Measurements from ENCODE around the gene TMEM72. TPM values are rescaled to one million over a fixed set of nuclear protein-coding genes. Genes with fewer than 3 reads are reported as not detected.

The TMEM72 gene
- total RNA-seq, 2 donors from 2014 or later = 14.5 to 17.6 TPM

- DNase-seq = no peak
- Histone ChIP-seq H3K4me3 (no peak overlapping the region), H3K9ac (ENCODE audit: low read depth in 2 of 2, low read length in 2 of 2) (no peak overlapping the region), H3K36me3 (no peaks in the 10 kb centered on the region), H3K4me1 (peaks cover 3% of the 10 kb centered on the region), H3K27ac (no peak overlapping the region), H3K27me3 (no peaks in the 10 kb centered on the region), H3K9me3 (no peaks in the 10 kb centered on the region)
- intact Hi-C loops (cut with DNase I) = loop anchor here (5.0 kb wide), 1 partner anchor 96 kb away; no protein-coding TSS in a partner anchor
- no peak for TF ChIP-seq CTCF (IDR thresholded peaks at IDR 0.05)
Observed at GRCh38 chr10:44972874-44973306, 61.8 kb downstream of the TMEM72 start.

GRCh38 chr10:44973323-44974081, 62.4 kb downstream of the TMEM72 start:
- peaks cover 3% of the 10 kb centered on the region for H3K4me1 ChIP-seq
- intact Hi-C loops (cut with DNase I) = loop anchor here (2.0 to 5.0 kb wide), 2 partner anchors 41 to 96 kb away; no protein-coding TSS in a partner anchor
- TF ChIP-seq CTCF (IDR thresholded peaks at IDR 0.05) = no peak
- H3K9ac ChIP-seq (ENCODE audit: low read depth in 2 of 2, low read length in 2 of 2) = peak overlapping the region in 1 of 2 donors; percentile 91
- H3K27ac ChIP-seq = no peak overlapping the region
- no peaks in the 10 kb centered on the region for H3K36me3 ChIP-seq
- H3K9me3 ChIP-seq = no peaks in the 10 kb centered on the region
- H3K27me3 ChIP-seq = no peaks in the 10 kb centered on the region
- no peak overlapping the region for H3K4me3 ChIP-seq
- no peak for DNase-seq

GRCh38 chr10:44974082-44974627, 63.0 kb downstream of the TMEM72 start:
- Histone ChIP-seq H3K9ac (ENCODE audit: low read depth in 2 of 2, low read length in 2 of 2) (peak overlapping the region; percentile 70 to 91), H3K27me3 (no peaks in the 10 kb centered on the region), H3K4me3 (peak overlapping the region; percentile 37), H3K36me3 (no peaks in the 10 kb centered on the region), H3K4me1 (peaks cover 8% of the 10 kb centered on the region), H3K27ac (peak overlapping the region; percentile 70), H3K9me3 (no peaks in the 10 kb centered on the region)
- no peak for TF ChIP-seq CTCF (IDR thresholded peaks at IDR 0.05)
- DNase-seq = no peak
- intact Hi-C loops (cut with DNase I) = loop anchor here (2.0 to 5.0 kb wide), 2 partner anchors 41 to 97 kb away; no protein-coding TSS in a partner anchor

- Histone ChIP-seq H3K4me1 (peaks cover 11% of the 10 kb centered on the region), H3K27me3 (no peaks in the 10 kb centered on the region), H3K27ac (peak overlapping the region; percentile 70), H3K9ac (ENCODE audit: low read depth in 2 of 2, low read length in 2 of 2) (peak overlapping the region; percentile 70 to 91), H3K4me3 (peak overlapping the region; percentile 37), H3K36me3 (no peaks in the 10 kb centered on the region), H3K9me3 (no peaks in the 10 kb centered on the region)
- peak; percentile 75 for DNase-seq
- peak; percentile 99 for TF ChIP-seq CTCF (IDR thresholded peaks at IDR 0.05)
- intact Hi-C loops (cut with DNase I) = loop anchor here (2.0 to 5.0 kb wide), 2 partner anchors 42 to 98 kb away; no protein-coding TSS in a partner anchor
Observed at GRCh38 chr10:44974628-44975430, 63.7 kb downstream of the TMEM72 start.
